ENCODE measurements around the gene ATG5.

Gene ATG5

DNA sequence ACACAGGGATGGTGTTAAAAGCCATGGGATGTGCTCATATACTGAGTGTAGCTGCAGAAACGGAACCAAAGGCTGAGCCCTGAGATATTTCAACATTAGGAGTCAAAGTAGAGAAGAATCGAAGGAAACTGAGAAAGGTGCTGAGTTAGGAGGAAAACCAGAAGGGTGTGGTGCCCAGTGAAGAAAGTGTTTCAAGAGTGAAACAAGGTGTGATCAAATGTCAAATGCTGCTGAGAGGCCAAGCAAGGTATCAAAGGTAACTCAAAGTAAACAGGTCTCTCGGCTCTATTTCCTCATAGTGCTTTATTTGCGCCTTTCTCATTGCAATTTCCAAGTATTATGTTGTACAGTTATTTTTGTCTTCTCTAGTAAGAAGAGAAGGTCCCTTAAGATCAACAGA is 145.4 kb downstream of the ATG5 start:
- no peak for DNase-seq (ENCODE audit: low read depth)

DNA sequence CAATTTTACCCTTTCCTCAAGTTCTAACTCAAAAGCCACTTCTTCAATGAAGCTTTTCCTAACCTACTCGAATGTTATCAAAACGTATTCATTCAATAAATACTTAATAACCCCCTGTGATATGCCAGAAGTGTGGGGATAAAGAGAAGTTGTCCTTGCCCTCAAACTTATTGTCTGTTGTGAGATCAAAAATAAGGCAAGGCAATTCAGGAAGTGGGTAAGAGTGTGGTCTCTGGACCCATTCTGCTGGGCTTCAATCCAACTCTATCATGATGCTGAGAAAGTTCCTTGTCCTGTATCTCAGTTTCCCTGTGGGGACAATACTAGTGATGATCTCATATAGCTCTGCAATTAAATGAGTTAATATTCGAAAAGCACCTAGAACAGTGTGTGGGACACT is 146.7 kb downstream of the ATG5 start:
- DNase-seq (ENCODE audit: low read depth), result no peak

DNA sequence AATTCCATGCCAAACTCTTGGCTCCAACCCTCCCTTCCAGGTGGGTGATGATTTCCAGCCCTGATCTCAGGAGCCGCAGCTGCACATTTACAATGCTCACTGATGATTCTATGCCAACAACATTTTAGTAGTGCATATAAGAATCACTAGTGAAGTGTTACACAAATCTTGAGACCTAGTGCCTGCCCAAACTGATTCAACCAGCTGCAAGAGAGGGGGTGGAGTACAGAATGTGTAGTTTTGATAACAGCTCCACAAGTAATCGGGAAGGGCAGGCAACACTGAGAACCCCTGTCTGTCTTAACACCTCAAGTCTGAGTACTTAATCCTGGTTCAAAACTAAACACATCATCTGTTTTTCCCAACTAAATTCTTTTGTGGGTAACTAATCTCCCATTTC is 147.8 kb downstream of the ATG5 start:
- no peak for DNase-seq (ENCODE audit: low read depth)

DNA sequence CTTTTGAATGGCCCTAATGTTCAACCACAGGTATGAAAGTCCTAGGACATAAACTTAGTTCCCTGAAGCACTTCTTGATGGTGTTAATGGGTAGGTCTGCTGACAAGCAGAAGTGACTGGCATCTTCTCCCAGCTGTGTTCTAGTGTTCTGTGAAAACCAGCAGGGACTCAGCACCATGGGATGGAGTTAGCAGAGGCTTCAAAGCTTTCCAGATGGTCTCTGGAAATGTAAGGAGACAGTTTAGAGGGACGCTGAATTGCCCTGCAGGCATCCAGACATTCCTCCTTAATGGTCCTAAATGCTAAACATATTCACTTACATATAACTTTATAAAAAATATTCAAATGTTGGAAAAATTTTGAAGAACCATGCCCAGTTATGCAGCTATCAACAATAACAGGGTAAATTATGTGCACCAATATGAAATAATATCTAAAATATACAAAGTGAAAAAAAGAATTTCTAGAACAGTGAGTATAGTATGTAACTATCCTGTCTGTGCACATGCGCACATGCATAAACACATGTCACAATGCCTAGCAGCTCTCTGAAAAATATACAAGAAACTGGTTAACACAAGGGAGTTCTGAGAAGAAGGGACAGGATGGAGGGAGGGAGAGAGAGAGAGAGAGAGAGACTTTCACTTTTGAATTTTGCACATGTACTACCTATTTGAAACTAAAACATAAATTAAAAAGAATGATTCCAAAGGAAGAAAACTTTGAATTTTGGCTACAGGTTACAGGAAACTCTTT is 152.3 kb downstream of the ATG5 start:
- no peak for DNase-seq (ENCODE audit: low read depth)

DNA sequence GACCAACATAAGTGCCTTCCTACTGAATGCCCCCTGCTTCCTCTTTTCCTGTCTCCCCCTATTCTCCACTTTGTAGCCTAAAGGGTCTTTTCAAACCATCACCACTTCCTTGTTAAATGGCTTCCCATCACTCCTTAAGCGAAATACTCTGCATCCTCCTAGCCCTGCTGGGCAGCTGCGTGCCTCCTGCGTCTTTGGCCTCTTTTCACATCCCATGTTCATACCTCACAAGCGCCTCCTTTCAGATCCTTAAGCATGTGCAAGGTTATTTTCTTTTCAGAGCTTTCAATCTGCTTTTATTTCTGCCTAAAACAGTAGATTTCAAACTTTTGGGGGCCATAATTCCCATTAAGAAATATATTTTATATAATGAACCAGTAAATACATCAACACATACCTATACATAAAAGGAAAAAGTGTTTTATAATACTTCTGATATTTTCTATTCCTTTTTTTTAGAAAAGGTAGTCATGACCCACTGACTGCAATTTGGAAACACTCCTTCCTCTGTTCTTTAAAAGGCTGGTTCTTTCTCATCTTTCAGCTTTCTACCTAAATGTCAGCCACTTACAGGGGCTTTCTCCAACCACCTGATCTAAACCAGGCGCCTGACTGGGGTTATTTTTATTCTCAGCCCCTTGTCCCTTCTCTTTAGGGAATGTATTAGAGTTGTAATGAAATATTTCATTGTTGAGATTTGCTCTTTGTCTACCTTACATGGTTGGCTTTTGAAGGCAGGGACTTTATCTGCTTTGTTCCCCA is 155.3 kb downstream of the ATG5 start:
- no peak for DNase-seq (ENCODE audit: low read depth)

DNA sequence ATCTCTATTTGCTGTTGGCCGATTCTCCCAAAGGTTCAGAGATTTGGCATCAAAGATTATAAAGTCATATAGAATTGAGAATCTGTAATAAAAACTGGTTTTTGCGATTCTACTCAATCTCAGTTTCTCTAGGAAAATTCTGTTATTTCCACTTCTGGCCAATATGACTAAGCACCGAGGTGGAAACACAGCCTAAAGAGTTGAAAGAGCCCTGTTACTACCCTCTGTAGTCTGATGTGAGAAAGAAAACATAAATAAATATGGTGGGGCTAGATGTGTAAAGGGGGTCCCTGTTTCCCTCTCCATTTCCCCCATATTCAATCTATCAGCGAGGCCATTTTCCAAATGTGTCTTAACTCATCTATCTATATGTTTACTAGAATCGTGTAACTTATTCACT is 156.0 kb downstream of the ATG5 start:
- no peak for DNase-seq (ENCODE audit: low read depth)

DNA sequence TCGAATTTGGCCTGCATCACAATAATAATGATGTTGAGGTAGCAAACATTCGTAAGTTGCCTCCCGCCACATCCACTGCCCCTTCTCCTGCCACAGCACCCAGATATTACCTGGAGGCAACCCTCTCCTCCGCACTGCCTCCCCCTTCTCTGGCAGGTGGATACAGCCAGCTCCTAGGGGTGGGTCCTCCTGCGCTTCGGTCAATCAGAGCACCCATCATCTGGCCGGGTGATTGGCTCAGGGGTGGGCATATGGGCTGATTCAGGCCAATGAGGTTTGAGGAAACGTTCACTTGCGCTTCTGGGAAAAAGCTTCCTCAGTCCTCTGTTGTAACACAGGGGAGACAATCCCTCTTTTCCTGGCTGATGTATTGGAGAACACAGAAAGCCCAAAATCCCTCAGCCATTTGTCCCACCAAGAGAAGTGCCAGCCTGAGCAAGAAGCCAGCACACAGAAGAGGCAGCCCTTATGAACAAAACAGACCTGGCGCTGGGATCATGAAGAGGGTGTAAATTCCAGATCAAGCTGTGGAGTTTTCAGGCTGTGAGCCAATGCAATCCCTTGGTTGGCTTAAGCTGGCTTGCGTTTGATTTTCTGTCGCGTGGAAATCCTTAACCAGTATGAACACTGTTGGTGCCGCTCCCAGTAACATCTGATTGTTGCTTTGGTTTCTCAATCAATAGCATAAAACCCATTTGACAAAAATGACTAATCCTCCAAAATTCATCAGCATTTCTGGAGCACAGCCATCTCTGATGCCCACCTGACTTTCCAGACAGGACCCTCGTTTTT is 157.3 kb downstream of the ATG5 start:
- no peak for DNase-seq (ENCODE audit: low read depth)

DNA sequence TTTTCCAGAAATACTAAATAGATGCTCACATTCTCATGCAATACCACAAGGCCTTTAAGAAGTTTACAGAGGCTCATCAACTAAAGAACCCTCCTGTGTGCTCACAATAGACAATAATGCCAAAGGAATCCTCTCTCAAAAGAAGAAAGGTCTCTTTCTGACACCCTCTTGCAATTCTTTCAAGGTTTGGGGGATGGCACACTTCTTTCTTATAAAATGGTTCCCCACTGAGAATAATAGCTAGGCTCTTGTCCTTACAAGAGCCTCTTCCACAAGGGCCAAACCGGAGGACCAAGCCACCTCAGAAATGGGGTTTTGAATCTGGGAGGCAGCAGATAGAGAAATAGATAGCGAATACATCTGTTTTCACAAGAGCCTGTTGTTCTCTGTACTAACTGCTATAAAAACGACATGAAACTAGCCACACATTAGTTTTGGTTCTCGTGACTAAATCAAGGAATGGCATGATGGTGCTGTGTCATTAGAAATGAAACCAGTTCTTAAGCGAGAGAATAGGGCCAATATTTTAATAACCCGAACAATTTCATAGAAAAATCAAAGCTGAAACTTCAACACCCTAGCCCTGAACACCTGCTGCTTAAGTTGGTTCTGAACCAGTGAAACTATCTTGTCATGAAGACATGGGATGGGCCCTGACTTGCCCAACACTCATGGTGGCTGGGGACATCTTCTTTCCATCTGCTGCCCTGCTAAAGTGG is 158.3 kb downstream of the ATG5 start:
- no peak for DNase-seq (ENCODE audit: low read depth)

DNA sequence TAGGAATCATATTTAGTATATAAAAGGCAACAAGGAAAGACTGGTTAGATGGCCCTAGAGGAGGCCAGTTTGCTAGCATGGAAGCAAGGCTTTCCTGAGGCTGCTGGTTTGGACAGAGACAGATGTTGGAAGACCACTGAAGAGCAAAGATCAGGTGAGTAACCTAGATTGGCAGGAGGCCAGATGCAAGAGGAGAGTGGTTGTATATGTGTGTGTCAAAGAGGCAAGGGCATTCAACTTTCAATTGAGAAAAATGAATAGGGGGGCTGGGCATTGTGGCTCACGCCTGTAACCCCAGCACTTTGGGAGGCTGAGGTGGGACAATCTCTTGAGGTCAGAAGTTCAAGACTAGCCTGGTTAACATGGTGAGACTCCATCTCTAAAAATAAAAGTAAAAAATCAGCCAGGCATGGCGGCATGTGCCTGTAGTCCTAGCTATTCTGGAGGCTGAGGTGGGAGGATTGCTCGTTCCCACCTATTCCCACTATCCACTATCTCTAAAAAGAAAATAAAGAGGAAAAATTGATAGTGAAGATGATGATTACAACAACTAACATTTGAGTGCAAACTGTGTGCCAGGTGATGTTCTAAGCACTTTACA is 159.6 kb downstream of the ATG5 start:
- DNase-seq (ENCODE audit: low read depth), result no peak

DNA sequence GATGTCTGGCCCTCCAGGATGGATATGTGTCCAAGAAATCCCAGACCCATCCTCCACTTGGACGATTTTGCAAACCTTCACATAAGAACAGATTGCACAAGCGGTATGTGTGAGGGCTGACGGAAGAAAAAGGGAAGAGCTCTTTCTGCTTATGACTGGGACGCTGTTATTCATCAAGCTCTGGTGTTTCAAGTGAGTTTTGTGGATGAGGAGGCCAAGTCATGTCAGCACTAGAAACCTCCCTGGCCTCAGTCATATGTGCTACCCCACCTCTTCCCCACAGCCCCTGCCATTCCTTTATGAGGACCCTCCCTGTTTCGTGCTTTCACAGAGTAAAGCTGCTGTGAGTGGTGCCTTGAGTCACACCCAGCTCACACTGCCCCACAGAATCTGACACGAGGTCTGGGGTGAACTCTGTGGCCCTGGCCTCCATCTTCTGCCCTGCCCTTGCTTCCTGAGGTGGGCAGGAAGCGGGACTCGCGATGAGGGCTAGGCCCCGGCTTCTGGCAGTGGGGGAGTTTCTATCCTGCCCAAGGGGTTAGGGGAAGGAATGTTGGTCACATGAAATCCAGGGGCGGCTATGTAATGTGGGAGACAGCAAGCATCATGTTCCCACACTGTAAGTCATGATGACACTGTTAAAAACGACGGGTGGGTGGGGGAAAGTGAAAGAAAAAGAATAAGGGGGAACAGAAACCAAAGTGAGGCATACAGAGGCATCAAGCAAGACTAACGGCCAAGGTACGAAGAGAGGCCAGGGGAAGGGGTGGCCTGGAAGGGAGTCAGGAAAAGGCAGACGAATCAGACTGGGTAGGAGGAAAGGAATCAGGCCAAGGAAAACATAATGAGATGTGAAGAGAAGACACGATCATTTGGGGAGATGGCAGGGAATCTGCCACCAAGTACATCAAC is 161.3 kb downstream of the ATG5 start:
- DNase-seq (ENCODE audit: low read depth), result no peak

DNA sequence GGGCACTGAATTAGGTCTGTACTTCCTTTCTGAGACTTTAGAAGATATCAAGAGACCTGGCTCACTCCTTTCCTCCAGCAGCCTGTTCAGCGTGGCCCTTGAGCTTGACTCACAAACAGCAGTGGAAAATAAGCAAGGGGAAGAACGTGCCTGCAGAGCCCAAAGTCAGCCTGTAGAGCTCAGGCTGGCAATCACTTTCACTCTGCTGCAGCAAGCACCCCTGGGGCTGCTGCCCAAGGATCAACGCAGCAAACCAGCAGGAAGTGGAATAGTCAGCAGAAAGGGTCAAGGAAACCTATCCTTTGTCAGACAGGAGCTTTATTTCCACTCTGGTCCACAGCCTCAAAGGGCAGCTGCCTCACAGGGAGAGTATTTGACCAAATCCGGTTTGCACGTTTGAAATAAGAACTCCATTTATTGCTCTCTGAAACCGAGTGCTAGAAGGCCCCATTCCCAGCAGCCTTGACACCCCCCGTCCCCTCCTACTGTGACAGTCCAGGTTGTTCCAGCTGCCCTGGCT is 162.1 kb downstream of the ATG5 start:
- DNase-seq (ENCODE audit: low read depth), result no peak

DNA sequence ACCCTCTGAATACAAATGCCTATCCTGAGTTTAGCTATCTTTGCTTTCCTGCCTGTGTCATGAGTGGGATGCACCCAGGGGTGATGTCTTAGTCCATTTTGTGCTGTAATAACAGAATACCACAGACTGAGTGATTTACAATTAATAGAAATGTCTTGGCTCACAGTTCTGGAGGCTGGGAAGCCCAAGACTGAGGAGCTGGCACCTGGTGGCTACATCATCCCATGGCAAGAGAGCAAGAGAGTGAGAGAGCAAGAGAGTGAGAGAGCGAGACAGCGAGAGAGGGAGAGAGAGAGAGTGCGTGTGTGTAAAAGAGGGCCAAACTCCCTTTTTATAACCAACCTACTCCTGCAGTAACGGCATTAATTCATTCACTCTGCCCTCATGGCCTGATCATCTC is 162.6 kb downstream of the ATG5 start:
- no peak for DNase-seq (ENCODE audit: low read depth)

DNA sequence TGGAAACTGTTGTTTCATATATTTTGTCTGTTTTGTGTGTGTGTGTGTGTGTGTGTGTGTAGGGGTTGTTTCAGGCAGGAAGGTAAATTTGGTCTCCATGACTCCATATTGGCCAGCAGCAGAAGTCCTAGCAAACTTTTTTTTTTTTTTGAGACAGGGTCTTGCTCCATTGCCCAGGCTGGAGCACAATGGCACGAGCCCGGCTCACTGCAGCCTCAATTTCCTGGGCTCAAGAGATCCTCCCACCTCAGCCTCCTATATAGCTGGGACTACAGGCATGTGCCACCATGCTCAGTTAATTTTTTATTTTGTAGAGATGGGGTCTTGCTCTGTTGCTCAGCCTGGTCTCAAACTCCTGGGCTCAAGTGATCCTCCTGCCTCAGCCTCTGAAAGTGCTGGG is 163.7 kb downstream of the ATG5 start:
- no peak for DNase-seq (ENCODE audit: low read depth)

DNA sequence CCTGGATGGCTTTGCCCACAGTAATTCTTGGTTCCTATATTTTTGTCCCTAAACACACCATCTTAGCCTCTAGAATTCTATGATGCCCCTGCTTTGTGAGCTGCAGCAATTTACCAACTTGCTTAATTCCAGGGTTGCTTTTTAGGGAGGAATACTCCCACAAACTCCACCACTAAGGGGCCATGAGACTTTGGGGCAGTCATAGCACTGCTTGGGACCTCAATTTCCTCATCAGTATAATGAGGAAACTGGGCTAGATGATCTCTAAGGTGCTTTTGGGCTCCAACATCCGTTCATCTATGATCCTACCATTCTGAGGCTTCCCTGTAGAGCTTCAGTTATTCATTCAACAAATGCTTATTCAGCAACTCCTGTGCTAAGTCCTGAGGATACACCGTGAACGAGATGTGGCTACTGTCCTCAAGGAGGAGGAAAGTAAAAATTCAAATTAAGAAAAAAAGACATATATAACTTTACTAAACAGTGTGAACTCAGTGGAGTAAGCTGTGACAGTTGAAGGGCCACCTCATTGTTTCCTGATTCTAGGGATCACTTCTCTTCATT is 164.2 kb downstream of the ATG5 start:
- no peak for DNase-seq (ENCODE audit: low read depth)

DNA sequence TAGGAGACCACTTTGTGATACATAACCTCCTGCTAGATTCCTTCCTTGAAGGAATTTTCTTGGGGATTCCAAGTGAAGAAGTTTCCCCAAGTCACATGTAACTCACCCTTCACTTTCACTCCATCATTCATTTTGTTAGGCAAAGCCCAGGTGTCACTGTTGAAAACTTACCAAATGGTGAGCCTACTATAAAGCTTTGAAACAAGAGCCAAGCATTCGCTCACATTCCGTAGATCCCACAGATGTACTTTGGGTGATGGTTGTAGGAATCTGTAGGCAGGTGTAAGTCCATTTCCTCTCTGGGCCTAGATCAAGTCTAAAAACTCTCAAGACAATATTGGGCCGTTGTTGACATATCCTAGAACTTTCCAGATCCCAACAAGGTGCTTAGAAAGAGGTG is 165.4 kb downstream of the ATG5 start:
- DNase-seq (ENCODE audit: low read depth), result no peak

DNA sequence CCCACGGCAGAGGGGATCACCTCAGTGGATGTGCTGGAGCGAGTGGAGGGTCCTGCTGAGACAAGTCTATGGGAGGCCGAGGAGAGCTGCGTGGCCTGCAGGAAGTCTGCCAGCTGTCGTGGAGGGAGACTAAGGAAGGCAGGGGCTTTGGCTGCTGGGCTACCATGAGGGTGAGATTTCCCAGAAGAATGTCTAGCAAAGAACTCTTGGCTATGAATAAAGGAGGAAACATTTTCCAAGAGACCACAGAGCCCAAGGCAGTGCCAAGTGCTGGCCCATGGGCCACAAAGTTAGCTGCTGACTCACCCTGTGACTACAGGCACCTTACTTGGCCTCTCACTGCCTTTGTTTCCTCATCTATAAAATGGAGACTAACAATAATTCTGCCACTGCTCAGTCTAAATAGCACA is 166.0 kb downstream of the ATG5 start:
- DNase-seq (ENCODE audit: low read depth), result no peak

DNA sequence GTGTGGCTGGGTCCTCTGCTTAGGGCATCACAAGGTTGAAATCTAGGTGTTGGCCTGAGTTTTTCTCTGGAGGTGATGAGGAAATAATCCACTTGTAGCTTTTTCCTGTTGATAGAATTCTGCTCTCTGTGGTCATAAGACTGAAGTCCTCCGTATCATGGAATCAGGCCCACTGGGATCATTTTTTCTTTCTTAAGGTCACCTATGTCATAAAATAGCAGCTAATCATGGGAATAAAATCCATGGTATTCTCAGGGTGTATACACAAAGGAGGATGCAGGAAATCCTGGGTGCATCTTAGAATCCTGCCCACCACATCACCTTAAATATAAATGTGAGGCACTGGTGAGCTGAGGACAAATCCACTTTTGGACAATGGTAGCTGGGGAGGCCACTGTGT is 166.7 kb downstream of the ATG5 start:
- no peak for DNase-seq (ENCODE audit: low read depth)

DNA sequence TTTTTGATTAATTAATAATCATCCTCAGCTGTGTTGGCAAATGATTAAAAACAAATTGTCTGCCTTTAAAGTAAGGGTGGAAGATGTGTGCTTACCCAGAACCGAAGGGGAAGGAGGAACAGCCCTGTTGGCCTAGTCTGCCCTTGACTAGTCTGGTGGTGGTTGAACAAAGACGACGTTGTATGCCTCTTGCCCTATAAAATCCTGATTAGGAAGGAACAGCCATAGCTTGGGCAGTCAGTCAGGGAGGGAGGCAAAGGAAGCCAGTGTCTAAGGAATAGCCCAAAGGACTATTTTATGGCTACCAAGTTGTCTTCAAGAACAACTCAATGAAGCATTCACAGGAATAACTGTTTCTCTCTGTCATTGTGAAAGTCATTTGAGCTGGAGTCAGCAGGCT is 168.7 kb downstream of the ATG5 start:
- no peak for DNase-seq (ENCODE audit: low read depth)

DNA sequence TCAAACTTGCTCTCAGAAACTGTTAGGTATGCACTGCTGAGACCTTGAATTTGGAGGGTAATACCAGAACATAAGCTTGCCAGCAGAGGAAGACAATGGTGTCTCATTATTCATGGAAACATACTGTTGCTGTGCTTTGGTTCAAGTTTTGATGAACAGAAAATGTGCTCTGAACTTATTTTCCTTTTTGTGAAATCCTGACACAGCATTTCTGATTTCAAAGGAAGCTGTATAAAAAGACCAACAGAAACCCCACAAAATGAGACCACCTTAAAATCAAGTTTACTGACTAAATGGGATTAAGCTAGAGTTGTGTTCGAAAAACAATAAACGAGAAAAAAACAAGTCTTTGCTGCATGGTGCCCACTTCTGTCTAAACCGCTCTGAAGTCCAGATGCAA is 169.1 kb downstream of the ATG5 start:
- no peak for DNase-seq (ENCODE audit: low read depth)

DNA sequence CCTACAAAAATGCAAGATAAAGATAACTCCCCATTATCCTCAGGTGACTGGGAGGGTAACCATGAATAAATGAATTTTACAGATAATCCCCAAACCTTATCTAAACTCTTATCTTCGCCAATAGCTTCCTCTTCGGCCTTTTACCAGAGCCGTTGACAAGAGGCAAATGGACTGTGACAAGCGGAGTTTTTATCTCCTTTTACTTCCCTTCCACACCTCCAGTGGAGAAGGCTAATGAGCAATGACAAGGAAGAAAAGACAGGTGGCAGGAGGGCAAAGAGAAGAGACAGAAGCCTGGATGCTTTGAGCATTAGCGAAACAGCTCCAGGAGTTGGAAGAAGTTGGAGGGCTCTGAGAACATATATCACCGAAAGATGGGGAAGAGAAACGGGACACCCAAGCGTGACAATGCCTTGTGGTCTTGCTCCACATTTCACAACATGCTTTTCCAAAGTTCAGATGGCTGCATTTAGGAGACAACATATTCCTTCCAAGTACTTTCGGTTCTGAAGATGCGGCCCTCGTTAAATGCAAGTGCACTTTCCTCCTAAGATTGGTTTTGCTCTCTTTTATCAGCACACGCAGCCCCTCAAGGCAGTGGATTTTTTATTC is 170.2 kb downstream of the ATG5 start:
- no peak for DNase-seq (ENCODE audit: low read depth)
